B cell (primary cell): Measurements from ENCODE around the gene LAMA4. TPM values are rescaled to one million over a fixed set of nuclear protein-coding genes. Genes with fewer than 3 reads are reported as not detected.

ENCODE experiments used
- ATAC-seq: fragments of 200-7000 bp; cut with Tn5 transposase; one replicate; pipeline ENCODE4 v1.10.0; 2021; ENCODE audit warnings: low read depth, mild to moderate bottlenecking, moderate number of reproducible peaks, moderate library complexity
- CTCF ChIA-PET: fragments of 350-600 bp; sonication (Branson Sonifier 250); formaldehyde crosslinking; loops from one replicate; lab custom pipeline; 2021; ENCODE audit warnings: antibody characterized with exemption, inconsistent platforms; lab: Charles Lee
- POLR2A ChIA-PET: fragments of 350-600 bp; sonication (Branson Sonifier 250); formaldehyde crosslinking; loops from one replicate; lab custom pipeline; 2021; ENCODE audit warnings: antibody characterized with exemption; lab: Charles Lee
- DNase-seq: peaks from one replicate; pipeline ENCODE4 v3.0.0; 2013
- H2AFZ ChIP-seq: 2 replicates; pipeline ENCODE4 v1.6.1; 2012; ENCODE audit warnings: mild to moderate bottlenecking, low read depth, low read length; ENCODE audit not compliant: insufficient read depth, poor library complexity, severe bottlenecking
- H3K27ac ChIP-seq, 2 donors: 1 replicate in 1 of 2; 2 replicates in 1 of 2; pipeline ENCODE4 v1.5.1; 2012 to 2013; ENCODE audit warnings: low read length in 2 of 2, mild to moderate bottlenecking in 2 of 2, moderate library complexity in 1 of 2
- H3K27me3 ChIP-seq, 4 experiments: fragments of 200-600 bp in 1 of 4; sonication (generic) in 1 of 4; replicated peaks in 1 of 4; 1 replicate in 2 of 4; 2 replicates in 2 of 4; pipeline versions ENCODE4 v1.6.1 to v1.7.0; 2013 to 2016; ENCODE audit warnings: low read length in 3 of 4, mild to moderate bottlenecking in 2 of 4, mixed read lengths in 1 of 4, moderate library complexity in 1 of 4; ENCODE audit not compliant: insufficient read depth in 4 of 4, control insufficient read depth in 3 of 4; ENCODE audit errors: control extremely low read depth in 1 of 4
- H3K36me3 ChIP-seq, 2 experiments: replicated peaks in 1 of 2; 1 replicate in 1 of 2; 2 replicates in 1 of 2; pipeline versions ENCODE4 v1.6.1 to v1.7.1; 2013; ENCODE audit warnings: low read length in 1 of 2; ENCODE audit not compliant: insufficient read depth in 2 of 2, control insufficient read depth in 1 of 2; ENCODE audit errors: control extremely low read depth in 1 of 2, extremely low read depth in 1 of 2
- H3K4me1 ChIP-seq, 2 donors: fragments of 200-600 bp in 1 of 2; sonication (generic) in 1 of 2; 1 replicate in 1 of 2; 2 replicates in 1 of 2; pipeline versions ENCODE4 v1.5.1 to v1.6.1; 2013 to 2017; ENCODE audit warnings: low read length in 2 of 2; ENCODE audit not compliant: control insufficient read depth in 2 of 2, insufficient read depth in 2 of 2
- H3K4me2 ChIP-seq: replicated peaks from 2 replicates; pipeline ENCODE3; 2012; ENCODE audit warnings: mild to moderate bottlenecking, low read depth, low read length; ENCODE audit not compliant: poor library complexity, severe bottlenecking
- H3K4me3 ChIP-seq, 5 experiments: fragments of 200-600 bp in 1 of 5; sonication (generic) in 1 of 5; 1 replicate in 3 of 5; 2 replicates in 2 of 5; pipeline versions ENCODE4 v1.5.1 to v1.7.0; 2011 to 2016; ENCODE audit warnings: low read length in 4 of 5, mild to moderate bottlenecking in 4 of 5, low read depth in 2 of 5, control low read depth in 1 of 5, moderate library complexity in 1 of 5; ENCODE audit not compliant: insufficient read depth in 1 of 5; ENCODE audit errors: control extremely low read depth in 1 of 5, extremely low read depth in 1 of 5
- H3K79me2 ChIP-seq: fragments of 200-600 bp; sonication (generic); one replicate; pipeline ENCODE4 v1.6.0; 2016; ENCODE audit warnings: low read length; ENCODE audit not compliant: control insufficient read depth, insufficient read depth
- H3K9ac ChIP-seq: fragments of 200-600 bp; sonication (generic); 2 replicates; pipeline ENCODE4 v1.6.1; 2017; ENCODE audit warnings: mild to moderate bottlenecking, low read length, moderate library complexity
- H3K9me3 ChIP-seq, 3 donors: one replicate each; pipeline versions ENCODE4 v1.6.1 to v1.7.1; 2013; ENCODE audit warnings: low read length in 2 of 3; ENCODE audit not compliant: control insufficient read depth in 2 of 3, insufficient read depth in 1 of 3; ENCODE audit errors: control extremely low read depth in 1 of 3
- H4K20me1 ChIP-seq: 2 replicates; pipeline ENCODE4 v1.6.0; 2012; ENCODE audit warnings: mild to moderate bottlenecking, low read length; ENCODE audit not compliant: insufficient read depth, control insufficient read depth, poor library complexity, severe bottlenecking
- H3K27ac Mint-ChIP-seq: one replicate; pipeline ENCODE4 v1.8.0; 2021; ENCODE audit warnings: mixed read lengths
- H3K27me3 Mint-ChIP-seq: one replicate; pipeline ENCODE4 v1.8.0; 2021; ENCODE audit warnings: mixed read lengths
- H3K4me1 Mint-ChIP-seq: one replicate; pipeline ENCODE4 v1.8.0; 2021; ENCODE audit warnings: mixed read lengths
- H3K4me3 Mint-ChIP-seq: one replicate; pipeline ENCODE4 v1.8.0; 2021; ENCODE audit warnings: mixed read lengths
- H3K9me3 Mint-ChIP-seq: one replicate; pipeline ENCODE4 v1.8.0; 2022; ENCODE audit warnings: mixed read lengths; ENCODE audit not compliant: insufficient read depth
- CTCF ChIP-seq: fragments of 200-600 bp; IDR thresholded peaks from one replicate; pipeline ENCODE4 v1.8.0; 2022; ENCODE audit warnings: antibody characterized with exemption, mild to moderate bottlenecking
- EZH2 ChIP-seq: IDR thresholded peaks from 2 replicates; pipeline ENCODE4 v1.6.1; 2012; ENCODE audit warnings: borderline replicate concordance, low read depth, mild to moderate bottlenecking, moderate library complexity, low read length; ENCODE audit not compliant: insufficient read depth, poor library complexity, severe bottlenecking
- WGBS: methylation state at CpG from one replicate; pipeline ENCODE4 v1.1.5; 2013; ENCODE audit warnings: missing lambda C conversion rate; ENCODE audit not compliant: insufficient coverage; 5-methylcytosine and 5-hydroxymethylcytosine counted together
- intact Hi-C: fragments of 100-400 bp; cut with micrococcal nuclease; formaldehyde crosslinking; loops from one replicate; pipeline ENCODE4 v1.10.0; 2022
- polyA plus RNA-seq: library from polyadenylated mRNA; depleted of rRNA; stranded (reverse); fragments of >200 nt; gene quantifications from 2 replicates; pipeline ENCODE4 v1.2.3, GENCODE V29; 2012
- total RNA-seq, 2 donors: library from RNA; stranded (reverse); fragments of 120-200 nt in 1 of 2; gene quantifications; 1 replicate in 1 of 2; 2 replicates in 1 of 2; pipeline versions ENCODE4 v1.2.3 to v1.2.4, GENCODE V29; 2013 to 2022

Gene LAMA4
- total and polyA plus RNA-seq, 2 donors (not counting 1 experiment from before 2014, with no cell fraction given), result not detected

GRCh38 chr6:112206110-112206458 is 48.3 kb downstream of the LAMA4 start:
- POLR2A ChIA-PET, result no interaction called here
- Histone ChIP-seq H3K4me3 (no peak overlapping the region), H3K4me1 (peaks cover 0 to 9% of the 10 kb centered on the region in 2 donors), H3K9ac (no peak overlapping the region), H3K27ac (no peak overlapping the region), H3K27me3 (peaks cover 0 to 7% (median 0%) of the 10 kb centered on the region in 4 experiments), H2AFZ (no peak overlapping the region), H4K20me1 (no peaks in the 10 kb centered on the region), H3K79me2 (no peaks in the 10 kb centered on the region), H3K9me3 (no peaks in the 10 kb centered on the region), H3K36me3 (no peaks in the 10 kb centered on the region), H3K4me2 (no peak overlapping the region)
- DNase-seq (no peak), ATAC-seq (no peak)
- no peak overlapping the region for H3K27ac Mint-ChIP-seq
- no peak overlapping the region for H3K4me3 Mint-ChIP-seq
- peaks cover 6% of the 10 kb centered on the region for H3K4me1 Mint-ChIP-seq
- no peak for TF ChIP-seq EZH2
- no peak for TF ChIP-seq CTCF
- H3K9me3 Mint-ChIP-seq, result no peaks in the 10 kb centered on the region
- intact Hi-C loops, result no loop called here
- peaks cover 28% of the 10 kb centered on the region for H3K27me3 Mint-ChIP-seq
- CTCF ChIA-PET, result no interaction called here

- H3K4me2 ChIP-seq, result no peak overlapping the region
Measured at GRCh38 chr6:112205427-112206109, 48.8 kb downstream of the LAMA4 start.

More at GRCh38 chr6:112205427-112206109, 48.8 kb downstream of the LAMA4 start:
- intact Hi-C loops, result no loop called here
- H3K9ac ChIP-seq, result no peak overlapping the region
- H3K4me3 Mint-ChIP-seq, result no peak overlapping the region
- peaks cover 6% of the 10 kb centered on the region for H3K4me1 Mint-ChIP-seq
- peaks cover 24% of the 10 kb centered on the region for H3K27me3 Mint-ChIP-seq
- no peak for ATAC-seq
- DNase-seq, result no peak
- no peaks in the 10 kb centered on the region for H3K9me3 ChIP-seq
- H3K36me3 ChIP-seq, result no peaks in the 10 kb centered on the region
- no peaks in the 10 kb centered on the region for H3K79me2 ChIP-seq
- 100% methylated on average over 3 of the region's 5 CpGs for WGBS
- peaks cover 0 to 7% (median 0%) of the 10 kb centered on the region in 4 experiments for H3K27me3 ChIP-seq
- H3K9me3 Mint-ChIP-seq, result no peaks in the 10 kb centered on the region
- H4K20me1 ChIP-seq, result no peaks in the 10 kb centered on the region
- no peak overlapping the region for H3K27ac Mint-ChIP-seq
- peaks cover 0 to 9% of the 10 kb centered on the region in 2 donors for H3K4me1 ChIP-seq
- H3K4me3 ChIP-seq, result no peak overlapping the region
- H2AFZ ChIP-seq, result no peak overlapping the region
- ChIA-PET POLR2A (no interaction called here), CTCF (no interaction called here)
- no peak for TF ChIP-seq CTCF
- TF ChIP-seq EZH2, result no peak
- H3K27ac ChIP-seq, result no peak overlapping the region
